Inferior parietal cortex (tissue), 1 donor: ENCODE results near the gene MPPED1.

Experiments used
- DNase-seq: peaks from one replicate; pipeline ENCODE4 v3.0.0-alpha.2; 2016; ENCODE audit errors: extremely low spot score

MPPED1 gene

DNA sequence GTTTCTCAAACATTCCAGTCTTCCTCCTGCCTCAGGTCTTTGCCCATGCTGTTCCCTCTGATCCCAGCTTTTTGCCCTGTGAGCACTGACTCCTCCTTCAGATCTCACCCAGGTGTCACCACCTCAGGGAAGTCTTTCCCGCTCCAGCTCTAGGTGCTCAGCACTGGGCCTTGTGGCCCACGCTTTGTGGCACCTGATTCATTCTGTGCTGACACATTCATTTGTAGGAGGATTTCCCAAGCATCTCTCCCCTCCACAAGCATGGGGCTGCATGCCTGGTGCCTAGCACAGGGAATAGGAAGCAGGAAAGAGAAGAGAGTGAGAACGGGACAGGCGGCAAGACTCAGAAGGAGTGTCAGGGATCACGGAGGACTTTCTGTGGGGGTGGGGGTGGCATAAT, 17.6 kb downstream of the MPPED1 start:
- no peak for DNase-seq

- DNase-seq = no peak
Measured at GRCh38 chr22:43431808-43432554, 20.2 kb downstream of the MPPED1 start.

DNA sequence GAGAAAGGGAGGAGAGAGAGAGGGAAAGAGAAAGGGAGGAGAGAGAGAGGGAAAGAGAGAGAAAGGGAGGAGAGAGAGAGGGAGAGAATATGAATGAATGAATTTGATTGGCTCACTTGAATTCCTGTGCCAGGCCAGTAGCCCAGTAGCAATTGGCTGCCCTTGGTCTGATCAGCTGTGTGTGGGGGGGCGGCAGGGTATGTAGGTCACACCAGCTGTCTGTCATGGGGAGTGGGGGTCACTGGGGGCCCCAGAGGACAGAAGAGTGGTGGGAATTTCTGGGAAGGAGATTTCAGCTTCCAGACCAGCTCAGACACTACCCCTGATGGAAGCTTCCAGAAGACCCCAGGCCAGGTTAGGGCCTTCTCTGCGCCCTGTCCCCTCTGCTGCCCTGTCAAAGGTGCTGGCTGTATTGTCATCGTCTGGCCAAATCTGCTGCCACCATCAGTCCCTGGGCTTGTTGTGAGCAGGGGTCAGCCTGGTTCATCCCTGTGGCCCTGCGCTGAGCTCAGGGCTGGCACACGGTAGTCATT, 21.1 kb downstream of the MPPED1 start:
- no peak for DNase-seq

- DNase-seq = no peak
Measured at GRCh38 chr22:43433451-43434274, 21.8 kb downstream of the MPPED1 start.

DNA sequence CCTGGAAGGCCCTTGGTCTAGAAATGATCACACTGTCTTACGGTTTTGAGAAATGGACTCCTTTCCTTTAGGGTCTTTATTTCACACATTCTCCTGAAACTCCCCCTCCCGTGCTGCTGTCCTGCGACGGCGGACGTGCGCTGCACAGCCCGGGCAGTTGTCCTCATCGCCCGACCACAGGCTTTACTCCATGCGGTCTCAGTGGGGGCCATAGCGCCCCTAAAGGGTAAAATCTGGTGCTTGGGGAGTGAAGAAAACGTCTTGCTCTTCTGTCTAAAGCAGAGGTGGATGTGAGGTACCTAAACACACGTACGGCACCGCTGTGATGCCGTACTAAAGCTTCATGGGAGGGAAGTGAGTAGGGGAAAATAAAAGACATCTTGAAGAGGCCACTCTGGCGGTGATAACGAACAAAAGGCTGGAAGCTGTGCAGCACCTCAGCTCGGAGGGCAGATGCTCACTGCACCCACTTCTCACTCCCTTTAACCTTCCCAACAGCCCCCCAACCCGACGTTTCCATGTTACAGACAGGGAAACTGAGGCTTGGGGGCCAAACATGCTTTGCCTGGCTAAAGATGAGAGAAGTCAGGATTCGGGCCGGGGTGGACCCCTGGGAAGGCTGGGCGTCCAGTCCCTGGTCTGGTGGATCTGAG, 22.6 kb downstream of the MPPED1 start:
- no peak for DNase-seq

- no peak for DNase-seq
Measured at GRCh38 chr22:43434928-43435311, 23.1 kb downstream of the MPPED1 start.

DNA sequence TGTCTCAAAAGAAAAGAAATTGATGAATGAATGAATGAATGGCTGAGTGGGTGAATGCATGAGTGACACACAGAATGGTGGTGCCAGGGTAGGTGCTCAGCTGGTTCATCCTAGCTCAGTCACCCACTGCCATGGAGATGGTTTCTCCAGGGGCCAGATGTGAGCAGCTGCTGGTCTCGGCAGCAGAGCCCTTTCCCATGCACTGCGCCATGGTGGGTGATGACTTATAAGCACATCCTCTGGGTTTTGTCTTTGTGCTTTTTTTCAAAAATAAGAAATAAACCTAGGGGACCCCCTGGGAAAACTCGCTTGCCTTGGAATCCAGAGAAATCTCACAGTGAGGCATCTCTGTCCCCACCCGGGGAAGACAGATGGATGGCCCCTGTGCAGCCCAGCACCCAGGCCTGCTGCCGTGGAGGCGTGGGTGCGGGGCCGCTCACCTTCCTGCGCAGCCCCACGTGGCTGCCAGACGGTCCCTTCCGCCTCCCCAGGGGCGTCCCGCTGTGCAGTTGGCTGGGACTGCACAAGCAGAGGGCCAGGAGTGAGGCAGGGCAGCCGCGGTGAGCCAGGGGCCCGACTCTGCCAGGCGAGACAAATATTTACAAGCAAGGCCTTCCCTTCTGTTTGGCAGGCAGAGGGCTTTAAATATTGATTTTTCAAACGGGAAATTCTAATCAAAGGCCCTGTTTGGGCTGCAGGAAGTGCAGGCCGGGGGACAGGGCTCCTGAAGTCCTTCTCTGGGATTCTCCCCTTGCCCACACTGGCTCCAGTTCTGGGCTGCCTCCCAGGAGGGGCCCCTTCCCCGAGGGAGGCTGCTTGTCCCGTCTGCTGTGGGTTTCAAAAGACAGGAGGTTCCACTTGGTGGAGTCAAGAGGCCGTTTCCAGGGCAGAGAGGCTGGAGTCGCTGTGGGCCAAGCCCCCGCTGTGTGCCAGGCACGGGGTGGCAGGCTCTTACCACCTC, 24.3 kb downstream of the MPPED1 start:
- DNase-seq = no peak

DNA sequence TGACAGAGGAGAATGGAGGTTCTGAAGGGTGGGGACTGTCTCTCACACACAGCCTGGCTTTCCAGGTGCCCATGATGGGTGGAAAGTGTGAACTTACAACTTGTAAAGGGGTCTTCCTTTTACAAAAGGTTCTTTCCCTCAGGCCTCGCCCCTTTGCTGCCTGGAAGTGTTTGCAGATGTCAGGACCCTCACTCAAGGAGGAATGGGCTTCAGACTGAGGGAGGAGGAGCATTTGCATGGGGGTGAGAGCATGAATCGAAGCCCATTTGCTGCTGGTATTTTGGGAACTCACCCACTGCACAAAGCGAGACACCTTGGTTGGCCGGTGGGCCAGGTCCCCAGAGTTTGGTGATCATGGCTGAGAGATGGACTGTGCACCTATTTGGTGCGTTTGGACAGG, 25.1 kb downstream of the MPPED1 start:
- DNase-seq = no peak

DNA sequence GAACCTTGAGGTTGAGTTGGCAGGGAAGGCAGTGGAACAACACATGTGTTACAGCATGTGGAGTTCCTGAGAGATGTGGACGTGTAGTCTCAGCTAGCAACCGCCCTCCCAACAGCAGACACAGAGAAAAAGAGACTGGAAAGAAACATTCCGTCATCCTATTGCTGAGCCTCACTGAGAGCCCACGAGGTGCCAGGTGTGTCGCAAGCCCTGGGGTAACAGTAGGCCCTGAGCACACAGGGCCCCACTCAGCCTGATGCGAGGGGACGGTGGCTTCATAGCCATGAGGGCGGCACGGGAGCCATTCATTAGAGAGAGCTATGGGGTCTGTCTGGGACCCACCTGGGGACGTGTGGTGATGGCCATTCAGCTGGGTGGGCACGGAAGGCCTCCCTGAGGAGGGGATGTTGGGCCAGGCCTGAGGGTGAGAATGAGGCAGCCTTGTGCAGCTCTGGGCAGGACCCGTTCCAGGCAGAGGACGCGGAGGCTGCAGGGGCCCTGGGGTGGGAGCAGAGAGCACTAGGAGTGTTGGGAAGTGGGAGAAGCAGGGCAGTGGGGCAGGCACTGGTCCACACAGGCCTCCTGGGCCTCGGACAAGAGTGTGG, 26.2 kb downstream of the MPPED1 start:
- DNase-seq = no peak

- no peak for DNase-seq
Measured at GRCh38 chr22:43438666-43439347, 27.0 kb downstream of the MPPED1 start.

DNA sequence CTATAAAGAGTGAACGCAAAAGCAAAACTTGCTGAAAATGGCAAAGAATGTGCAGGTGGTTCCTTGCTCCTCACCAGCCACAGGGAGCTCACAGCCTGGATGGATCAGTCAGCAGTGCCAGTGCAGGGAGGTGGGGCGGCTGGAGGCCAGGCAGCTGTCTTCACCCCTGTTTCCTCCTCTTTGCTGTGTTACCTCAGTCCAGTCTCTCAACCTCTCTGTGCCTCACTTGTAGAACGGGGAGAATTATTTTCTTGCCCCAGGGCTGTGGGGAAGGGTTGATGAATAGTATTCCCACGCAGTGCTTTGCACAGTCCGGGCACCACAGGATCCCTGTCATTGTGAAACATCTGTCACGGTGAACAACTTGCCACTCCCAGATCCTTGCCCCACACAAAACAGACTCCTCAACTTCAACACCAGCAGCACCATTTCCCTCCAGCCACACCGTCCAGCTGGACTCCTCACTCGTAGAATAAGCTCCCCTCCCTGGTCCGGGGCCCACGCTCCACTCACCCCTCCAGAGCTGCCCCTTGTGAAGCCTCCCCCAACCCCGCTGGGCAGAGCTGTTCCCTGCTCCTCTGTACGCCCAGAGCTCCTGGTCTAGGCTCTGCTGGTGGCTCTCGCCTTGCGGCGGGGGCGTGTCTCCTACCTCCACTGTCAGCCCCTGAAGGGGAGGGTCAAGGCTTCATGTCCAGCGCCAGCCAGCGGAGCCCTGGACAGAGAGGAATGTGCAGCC, 27.7 kb downstream of the MPPED1 start:
- no peak for DNase-seq

DNA sequence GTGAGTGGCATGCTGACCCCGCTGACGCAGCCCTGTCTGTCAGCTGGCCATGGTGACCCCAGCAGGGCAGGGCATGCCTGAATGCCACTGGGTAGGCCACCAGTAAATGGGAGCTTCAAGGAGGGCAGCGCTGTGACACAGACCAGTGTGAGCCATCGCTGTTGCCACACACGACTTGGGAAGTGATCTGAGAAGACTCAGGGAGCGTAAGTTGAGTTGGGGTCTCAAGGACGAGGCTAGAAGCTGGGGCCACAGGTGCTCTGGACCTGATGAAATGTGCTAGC, 28.2 kb downstream of the MPPED1 start:
- DNase-seq = no peak

DNA sequence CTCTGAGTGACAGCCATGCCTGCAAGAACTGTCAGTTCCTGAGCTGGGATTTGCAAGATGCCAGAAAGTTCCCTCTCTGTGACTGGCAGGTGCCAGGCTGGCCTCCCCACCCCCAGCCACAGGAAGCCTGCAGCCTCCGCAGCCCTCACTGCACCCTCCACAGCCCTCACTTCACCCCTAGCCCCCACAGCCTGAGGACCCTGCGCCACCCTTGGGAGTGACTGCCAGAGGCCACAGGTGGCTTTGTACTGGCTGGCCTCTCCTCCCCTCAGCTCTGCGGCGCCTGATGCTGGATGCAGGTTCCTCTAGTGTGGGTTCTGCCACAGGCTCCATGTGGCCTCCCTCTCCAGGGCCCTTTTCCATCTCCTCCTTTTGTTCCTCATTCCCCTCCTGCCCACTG, 28.7 kb downstream of the MPPED1 start:
- DNase-seq = no peak

GRCh38 chr22:43441216-43441615, 29.4 kb downstream of the MPPED1 start:
- no peak for DNase-seq

- no peak for DNase-seq
Measured at GRCh38 chr22:43441751-43442150, 29.9 kb downstream of the MPPED1 start.

GRCh38 chr22:43442386-43443151, 30.8 kb downstream of the MPPED1 start:
- DNase-seq = no peak

GRCh38 chr22:43443152-43443471, 31.3 kb downstream of the MPPED1 start:
- no peak for DNase-seq

DNA sequence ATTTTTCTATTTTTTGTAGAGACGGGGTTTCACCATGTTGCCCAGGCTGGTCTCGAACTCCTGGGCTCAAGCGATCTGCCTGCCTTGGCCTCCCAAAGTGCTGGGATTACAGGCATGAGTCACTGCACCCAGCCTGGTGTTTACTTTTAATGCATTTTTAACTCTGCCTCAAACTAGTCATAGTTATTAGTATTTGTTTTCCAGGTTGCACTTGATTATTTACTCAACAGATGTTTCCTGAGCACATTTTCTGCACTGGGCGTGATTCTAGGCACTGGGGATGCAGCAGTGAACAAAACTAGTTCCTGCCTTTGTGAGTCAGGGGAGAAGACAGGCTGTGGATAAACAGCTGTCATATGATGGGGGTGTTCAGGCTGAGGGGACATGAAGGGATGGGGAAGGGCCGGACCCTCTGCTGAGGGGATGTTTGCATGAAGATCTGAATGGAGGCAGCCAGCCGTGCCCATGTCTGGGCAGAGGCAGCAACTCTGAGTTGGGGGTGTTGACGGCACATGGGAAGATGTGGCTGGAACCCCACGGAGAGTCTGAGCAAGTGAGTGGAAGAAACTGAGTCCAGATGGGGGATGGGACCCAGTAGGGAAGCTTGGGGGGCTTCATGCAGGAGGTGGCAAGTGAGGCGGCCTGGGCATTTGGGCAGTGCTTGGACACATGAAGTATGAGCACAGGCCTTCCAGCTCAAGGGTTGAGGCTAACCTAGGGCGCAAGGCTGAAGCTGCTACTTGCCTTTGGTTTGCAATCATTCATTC, 34.4 kb downstream of the MPPED1 start:
- no peak for DNase-seq
